Measurements from ENCODE around the gene CUTA. TPM values are rescaled to one million over a fixed set of nuclear protein-coding genes. Genes with fewer than 3 reads are reported as not detected.

CUTA gene, protein sequence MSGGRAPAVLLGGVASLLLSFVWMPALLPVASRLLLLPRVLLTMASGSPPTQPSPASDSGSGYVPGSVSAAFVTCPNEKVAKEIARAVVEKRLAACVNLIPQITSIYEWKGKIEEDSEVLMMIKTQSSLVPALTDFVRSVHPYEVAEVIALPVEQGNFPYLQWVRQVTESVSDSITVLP
- total RNA-seq (2014; rRNA removed; shearing (Covaris generic)): 300 and 321 TPM in 2 replicates

DNA sequence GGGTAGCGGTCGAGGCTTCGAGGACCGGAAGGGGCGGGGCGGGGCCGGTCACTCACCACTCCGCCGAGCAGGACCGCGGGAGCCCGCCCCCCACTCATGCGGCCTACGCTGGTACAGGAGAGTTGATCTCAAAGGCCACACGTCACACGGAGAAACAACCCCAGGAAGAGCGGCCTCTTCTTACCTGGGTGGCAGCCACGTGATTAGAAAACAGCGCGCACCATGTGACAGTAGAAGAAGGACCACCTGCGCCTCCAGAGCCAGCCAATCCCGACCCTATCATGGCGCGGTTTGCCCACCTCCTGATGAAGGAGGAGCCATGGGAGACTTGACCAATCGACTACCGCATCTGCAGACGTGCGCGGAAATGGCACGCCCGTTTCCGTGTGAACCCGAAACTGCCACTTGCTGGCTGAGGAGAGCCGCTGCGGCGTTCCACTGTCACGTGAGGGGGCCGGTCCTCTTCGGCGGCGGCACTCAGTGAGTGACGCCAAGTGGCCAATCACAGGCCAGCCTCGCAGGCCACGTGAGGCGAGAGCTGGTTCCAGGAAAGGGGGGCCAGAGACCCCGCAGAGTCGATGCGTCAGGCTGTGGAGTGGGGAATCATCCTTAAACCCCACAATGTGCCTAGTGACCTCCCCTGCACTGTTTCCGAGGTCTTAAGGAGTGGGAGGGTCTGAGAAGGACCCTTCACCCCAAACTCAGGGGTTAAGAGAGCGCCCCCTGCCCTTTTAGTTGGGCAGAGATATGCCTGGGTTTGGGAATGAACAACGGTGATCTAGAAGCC, at the start of gene CUTA:
Gene CUTA (minus strand): TSS at position 205 of the 787 bp plus-strand sequence. CDS start 107 bp downstream, at position 98.
- DNase-seq (ENCODE audit: low spot score): peak; percentile 99

DNA sequence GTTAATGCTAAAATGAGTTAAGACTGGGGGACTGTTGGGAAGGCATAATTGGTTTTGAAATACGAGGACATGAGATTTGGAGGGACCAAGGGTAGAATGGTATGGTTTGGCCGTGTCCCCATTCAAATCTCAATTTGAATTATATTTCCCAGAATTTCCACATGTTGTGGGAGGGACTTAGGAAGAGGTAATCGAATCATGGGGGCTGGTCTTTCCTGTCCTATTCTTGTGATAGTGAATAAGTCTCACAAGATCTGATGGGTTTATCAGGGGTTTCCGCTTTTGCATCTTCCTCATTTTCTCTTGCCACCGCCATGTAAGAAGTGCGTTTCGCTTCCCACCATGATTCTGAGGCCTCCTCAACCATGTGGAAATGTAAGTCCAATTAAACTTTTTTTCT, 49.2 kb upstream of the CUTA start:
- no peak for DNase-seq (ENCODE audit: low spot score)

DNA sequence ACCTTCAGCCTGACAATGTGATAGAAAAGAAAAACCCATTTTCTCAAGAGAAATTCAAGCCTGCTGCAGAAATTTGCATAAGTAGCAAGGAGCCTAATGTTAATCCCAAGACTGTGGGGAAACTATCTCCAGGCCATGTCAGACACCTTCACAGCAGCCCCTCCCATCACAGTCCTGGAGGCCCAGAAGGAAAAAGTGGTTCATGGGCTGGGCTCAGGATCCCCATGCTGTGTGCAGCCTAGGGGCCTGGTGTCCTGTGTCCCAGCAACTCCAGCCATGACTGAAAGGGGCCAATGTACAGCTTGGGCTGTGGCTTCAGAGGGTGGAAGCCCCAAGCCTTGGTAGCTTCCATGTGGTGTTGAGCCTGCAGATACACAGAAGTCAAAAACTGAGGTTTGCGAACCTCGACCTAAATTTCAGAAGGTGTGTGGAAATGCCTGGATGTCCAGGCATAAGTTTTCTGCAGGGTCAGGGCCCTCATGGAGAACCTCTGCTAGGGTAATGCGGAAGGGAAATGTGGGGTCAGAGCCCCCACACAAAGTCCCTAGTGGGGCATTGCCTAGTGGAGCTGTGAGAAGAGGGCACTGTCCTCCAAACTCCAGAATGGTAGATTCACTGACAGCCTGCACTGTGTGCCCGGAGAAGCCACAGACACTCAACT, 48.3 kb upstream of the CUTA start:
- no peak for DNase-seq (ENCODE audit: low spot score)

DNA sequence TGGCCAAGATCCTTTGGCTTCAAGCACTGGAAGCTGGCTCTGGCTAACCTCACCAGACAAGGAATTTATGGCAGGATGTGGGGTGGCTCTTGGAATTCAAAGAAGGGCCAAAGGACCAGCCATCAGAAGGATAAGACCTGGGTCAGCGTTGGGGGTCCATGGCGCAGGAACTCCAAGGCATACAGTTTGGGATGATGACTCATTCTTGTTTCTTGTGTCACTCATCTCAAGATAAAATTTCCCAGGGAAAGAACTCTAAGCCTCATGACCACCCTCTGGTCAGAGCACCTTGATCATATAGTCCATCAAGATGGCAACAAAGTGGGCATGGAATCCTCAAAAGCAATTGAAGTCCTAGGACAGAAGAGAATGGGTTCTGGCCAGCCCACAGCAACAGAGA, 41.3 kb upstream of the CUTA start:
- DNase-seq (ENCODE audit: low spot score): no peak

DNA sequence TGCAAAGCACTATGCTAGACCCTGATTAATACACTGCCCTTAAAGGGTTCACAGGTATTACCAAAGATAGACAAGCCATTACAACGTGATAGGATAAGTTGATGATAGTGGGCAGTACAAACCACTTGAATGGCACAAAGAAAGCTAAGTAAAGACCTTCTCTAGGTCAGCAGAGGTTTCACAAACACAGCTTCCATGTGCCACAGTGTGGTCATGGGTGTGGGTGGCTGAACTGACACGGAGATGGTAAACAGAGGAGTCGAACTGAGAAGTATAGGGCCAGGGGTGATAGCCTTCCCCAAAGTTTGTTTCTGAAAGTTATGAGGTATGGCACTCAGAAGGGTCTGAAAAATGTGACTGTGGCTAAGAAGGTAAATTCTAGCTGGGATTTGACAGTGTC, 40.8 kb upstream of the CUTA start:
- no peak for DNase-seq (ENCODE audit: low spot score)

DNA sequence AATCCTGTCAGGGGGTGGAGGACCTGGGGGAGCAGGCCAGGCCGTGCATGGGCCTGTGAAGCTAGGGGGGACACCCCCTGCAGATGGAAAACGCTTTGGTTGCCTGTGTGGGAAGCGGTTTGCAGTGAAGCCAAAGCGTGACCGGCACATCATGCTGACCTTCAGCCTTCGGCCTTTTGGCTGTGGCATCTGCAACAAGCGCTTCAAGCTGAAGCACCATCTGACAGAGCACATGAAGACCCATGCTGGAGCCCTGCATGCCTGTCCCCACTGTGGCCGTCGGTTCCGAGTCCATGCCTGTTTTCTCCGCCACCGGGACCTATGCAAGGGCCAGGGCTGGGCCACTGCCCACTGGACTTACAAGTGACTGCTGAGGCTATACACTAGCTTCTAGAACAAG, 38.2 kb upstream of the CUTA start:
- no peak for DNase-seq (ENCODE audit: low spot score)

DNA sequence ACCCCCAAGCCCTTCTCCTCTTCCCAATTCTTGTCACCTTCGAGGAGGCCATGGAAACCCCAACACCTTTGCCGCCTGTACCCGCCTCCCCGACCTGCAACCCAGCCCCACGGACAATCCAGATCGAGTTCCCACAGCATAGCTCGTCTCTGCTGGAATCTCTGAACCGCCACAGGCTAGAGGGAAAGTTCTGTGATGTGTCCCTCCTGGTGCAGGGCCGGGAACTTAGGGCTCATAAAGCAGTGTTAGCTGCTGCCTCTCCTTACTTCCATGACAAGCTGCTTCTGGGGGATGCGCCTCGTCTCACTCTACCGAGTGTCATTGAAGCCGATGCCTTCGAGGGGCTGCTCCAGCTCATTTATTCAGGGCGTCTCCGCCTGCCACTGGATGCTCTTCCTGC, 37.1 kb upstream of the CUTA start:
- no peak for DNase-seq (ENCODE audit: low spot score)

DNA sequence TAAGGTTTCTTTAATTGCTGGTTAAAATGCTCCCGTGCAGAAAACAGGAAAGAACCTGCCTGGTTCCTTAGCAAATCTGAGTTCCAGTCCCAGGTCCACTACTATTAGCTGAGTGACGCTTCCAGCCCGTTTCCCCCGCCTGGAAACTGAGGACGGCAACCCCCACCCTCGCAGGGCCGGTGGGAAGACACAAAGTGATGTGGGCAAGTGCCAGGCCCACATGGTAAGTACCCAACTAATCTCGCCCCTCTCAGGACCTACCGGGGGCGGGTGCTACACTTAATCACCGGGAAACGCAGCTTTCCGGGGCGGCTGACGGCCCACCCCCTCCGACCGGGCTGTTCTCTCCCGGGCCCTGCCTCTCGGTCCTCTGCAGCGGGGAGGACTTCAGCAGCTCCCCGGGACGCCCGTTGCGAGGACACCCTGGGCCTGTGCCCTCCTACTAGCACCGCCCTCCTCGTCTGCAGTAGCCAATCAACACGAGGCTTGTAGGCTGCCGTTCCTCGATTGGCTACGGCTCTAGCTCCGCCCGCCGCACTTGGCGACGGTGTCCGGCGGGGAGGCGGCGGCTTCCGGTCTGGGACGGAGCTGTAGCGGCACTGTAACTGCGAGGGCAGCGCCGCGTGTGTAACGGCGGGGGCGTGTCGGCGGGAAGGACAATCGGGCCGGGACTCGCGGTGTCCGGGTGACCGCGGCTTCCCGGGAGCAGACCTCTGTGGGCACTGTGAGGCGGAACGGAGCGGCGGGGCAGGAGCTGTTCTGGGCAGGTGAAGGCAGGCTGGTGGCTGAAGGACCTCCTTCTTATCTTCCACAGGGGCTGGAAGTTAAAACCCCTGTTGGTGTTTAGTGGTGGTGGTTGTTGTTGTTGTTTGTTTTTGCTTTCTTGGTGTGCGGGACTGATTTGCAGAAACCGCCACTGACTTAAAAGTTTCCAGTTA, 36.4 kb upstream of the CUTA start, which contains the start of gene ZBTB9:
Gene ZBTB9 (plus strand): TSS at position 568 of the 938 bp plus-strand sequence. CDS start 525 bp downstream, outside the sequence.
- peak; percentile 97 for DNase-seq (ENCODE audit: low spot score)

DNA sequence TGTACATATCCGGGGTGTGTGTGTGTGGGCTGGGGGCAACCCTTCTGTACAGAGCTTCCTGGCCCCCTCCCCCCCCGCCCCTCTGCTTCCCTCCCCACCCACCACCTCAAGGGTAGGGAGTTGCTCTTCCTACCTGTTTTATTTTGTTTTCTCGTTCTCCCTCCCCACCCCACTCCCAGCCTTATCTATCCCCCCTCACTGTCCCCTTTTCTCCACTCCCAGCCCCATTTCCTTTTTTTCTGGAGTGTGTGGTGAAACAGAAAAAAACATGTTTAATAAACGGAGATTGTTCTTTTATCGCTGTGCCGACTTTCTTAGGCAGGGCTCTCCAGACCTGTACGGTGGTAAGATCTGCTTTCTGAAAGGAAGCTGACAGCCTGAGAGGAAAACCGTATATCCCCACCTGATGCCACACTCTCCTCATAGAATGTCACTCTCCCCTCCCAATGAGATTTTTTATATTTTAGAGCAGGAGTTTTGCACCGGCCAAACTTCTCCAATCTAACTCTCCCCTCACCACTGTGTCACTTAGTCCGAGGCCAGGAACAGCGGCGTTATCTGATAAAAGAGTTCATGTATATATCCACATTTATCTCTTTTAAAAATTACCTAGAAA, 35.6 kb upstream of the CUTA start:
- DNase-seq (ENCODE audit: low spot score): peak; percentile 13

DNA sequence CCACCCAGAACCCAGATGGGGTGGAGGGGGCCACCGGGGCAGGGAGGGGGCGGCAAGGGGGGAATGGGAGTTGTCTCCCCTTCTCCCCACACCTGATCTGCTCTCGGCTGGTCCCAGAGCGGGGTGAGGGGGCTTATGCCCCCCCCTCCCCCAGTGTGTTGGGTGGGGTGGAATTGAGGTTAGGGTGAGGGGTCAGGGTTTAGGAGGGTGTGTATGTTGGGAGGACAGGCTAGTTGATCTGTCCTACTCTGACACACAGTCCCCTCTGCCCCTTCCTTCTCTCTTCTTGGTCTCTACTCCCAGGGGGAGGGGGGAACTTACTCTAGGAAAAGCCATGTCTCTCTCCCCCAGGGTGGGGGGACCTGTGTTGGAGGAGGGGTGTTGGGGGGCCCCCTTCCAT, 34.6 kb upstream of the CUTA start:
- no peak for DNase-seq (ENCODE audit: low spot score)

DNA sequence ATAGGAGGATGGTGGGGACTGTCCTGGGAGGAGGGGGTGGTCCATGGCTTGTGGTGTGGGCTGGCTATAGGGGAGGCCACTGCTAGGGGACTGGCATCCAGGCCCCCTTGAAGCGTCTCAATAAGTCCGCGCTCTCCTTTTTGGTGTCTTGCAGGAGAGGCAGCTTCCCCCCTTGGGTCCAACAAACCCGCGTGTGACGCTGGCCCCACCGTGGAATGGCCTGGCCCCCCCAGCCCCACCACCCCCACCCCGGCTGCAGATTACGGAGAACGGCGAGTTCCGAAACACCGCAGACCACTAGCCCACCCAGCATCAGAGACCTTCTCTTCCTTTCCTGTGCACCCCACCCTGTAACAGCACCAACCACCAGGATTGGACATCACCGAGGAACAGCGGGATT, 33.7 kb upstream of the CUTA start:
- DNase-seq (ENCODE audit: low spot score): no peak

DNA sequence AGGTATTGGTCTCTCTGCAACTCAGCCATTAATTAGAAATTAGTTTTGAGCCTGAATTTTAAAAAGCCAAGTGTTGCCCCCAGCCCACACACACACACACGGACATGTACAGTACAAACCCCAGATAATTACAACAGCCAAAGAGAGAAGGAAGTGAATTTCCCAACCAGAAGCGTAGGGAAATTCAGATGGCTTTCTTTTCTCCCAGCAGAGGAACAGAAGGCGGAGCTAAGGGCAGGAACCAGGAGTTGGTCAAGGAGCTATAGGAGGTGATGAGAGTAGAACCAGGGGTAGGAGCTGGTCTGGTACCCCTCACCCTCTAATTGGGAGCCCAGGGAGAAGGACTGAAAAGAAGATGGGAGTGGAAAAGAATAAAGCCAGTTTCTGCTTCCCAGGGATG, 32.5 kb upstream of the CUTA start:
- DNase-seq (ENCODE audit: low spot score): no peak

DNA sequence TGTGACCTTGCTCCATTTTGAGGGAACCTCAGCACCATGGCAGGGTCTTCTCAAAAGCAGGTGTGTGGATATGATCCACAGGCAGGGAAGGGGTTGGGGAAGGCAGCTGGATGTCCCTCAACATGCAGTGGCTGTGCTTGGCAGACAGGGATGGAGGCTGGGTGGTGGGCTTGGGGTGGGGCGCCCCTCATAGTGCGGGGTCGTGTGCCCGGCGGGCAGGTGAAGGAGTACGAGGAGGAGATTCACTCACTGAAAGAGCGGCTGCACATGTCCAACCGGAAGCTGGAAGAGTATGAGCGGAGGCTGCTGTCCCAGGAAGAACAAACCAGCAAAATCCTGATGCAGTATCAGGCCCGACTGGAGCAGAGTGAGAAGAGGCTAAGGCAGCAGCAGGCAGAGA, 28.4 kb upstream of the CUTA start:
- DNase-seq (ENCODE audit: low spot score): no peak

DNA sequence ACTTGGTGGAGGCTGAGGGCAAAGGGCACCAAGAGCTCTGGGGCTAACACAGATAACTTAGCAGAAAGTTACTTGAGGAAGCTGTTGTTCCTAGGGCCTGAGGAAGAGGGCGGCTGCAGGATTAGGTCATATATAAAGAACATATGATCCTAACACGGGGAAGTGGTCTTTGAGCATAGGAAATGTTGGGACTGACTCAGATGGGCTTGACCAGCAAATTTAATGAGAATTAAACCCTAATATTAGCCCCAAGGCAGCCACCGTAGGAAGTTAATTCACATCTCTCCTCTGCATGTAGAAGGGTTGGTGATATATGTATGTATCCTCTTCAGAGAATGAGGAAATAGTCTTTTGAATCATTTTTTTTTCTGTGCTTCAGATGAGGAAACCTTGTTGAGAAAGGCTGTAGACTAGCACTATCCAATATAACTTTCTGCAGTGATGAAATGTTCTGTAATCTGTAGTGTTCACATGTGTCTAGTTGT, 27.3 kb upstream of the CUTA start:
- DNase-seq (ENCODE audit: low spot score): no peak

DNA sequence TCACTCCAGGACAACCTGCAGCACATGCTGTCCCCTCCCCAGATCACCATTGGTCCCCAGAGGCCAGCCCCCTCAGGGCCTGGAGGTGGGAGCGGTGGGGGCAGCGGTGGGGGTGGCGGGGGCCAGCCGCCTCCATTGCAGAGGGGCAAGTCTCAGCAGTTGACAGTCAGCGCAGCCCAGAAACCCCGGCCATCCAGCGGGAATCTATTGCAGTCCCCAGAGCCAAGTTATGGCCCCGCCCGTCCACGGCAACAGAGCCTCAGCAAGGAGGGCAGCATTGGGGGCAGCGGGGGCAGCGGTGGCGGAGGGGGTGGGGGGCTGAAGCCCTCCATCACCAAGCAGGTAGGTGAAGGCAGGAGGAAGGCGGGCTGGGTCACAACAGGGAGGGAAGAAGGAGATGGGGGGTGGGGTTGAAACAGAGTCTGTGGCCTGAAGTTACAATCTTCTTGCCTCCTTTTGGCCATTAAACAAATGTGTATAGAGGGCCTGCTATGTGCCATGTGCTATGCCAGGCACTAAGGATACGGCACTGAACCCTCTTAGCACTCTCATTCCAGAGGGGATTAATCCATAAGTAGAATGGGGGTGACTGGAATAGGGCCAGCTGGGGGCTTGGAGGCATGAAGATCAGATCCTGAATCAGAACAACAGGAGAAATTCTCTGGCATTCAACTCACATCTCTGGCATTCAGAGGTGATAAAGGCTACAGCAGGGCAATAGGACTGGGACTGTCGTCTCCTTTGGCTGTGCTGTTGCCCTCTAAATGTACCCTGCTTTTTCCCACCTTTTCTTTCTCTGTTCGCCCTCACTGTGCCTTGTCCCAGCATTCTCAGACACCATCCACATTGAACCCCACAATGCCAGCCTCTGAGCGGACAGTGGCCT, 26.0 kb upstream of the CUTA start:
- no peak for DNase-seq (ENCODE audit: low spot score)

DNA sequence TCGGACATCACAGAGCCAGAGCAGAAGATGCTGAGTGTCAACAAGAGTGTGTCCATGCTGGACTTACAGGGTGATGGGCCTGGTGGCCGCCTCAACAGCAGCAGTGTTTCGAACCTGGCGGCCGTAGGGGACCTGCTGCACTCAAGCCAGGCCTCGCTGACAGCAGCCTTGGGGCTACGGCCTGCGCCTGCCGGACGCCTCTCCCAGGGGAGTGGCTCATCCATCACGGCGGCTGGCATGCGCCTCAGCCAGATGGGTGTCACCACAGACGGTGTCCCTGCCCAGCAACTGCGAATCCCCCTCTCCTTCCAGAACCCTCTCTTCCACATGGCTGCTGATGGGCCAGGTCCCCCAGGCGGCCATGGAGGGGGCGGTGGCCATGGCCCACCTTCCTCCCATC, 25.1 kb upstream of the CUTA start:
- no peak for DNase-seq (ENCODE audit: low spot score)

DNA sequence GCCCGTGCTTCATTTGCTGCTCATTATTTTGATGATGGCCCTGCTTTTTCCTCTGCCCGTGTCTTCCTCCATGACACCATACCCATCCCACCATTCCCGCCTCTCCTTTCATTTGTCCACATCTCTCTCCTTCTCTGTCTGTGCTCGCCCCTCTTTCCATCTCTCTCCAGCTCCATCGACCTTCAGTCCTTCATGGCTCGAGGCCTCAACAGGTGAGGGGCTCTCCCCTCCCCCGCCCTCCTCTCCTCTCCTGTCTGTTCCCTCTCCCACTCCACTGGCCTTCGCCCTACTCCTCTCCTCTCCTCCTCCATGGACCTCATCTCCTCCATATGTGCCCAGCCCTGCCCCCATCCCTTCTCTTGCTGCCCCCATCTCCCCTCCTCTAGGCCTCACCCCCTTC, 24.4 kb upstream of the CUTA start:
- no peak for DNase-seq (ENCODE audit: low spot score)

DNA sequence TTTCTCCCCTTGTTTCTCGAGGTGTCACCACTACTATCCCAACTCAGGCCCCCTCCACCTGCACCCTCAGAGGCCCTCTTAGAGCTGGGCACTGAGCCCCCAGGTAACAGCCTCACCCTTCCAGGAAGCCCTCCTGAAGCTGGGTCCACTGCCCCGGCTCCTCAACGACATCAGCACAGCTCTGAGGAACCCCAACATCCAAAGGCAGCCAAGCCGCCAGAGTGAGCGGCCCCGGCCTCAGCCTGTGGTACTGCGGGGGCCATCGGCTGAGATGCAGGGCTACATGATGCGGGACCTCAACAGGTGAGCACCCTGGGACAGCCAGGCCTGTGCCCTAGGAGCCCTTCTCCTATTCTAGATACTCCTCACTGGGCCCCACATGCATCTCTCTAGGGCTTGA, 23.6 kb upstream of the CUTA start:
- DNase-seq (ENCODE audit: low spot score): no peak

DNA sequence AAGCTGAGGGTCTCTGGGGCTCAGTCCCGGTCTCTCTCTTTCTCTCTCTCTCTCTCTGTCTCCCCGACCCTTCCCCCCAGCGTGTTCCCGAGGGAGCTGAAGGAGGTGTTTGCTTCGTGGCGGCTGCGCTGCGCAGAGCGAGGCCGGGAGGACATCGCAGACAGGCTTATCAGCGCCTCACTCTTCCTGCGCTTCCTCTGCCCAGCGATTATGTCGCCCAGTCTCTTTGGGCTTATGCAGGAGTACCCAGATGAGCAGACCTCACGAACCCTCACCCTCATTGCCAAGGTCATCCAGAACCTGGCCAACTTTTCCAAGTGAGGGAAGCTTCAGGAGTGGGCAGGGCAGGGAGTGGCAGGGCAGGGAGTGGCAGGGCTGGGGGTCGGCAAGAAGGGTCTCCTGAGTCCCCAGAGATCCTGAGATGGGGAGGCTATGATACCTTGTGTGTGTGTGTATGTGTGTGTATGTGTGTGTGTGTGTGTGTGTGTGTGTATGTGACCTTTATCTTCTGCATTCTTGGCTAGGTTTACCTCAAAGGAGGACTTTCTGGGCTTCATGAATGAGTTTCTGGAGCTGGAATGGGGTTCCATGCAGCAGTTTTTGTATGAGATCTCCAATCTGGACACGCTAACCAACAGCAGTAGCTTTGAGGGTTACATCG, 22.9 kb upstream of the CUTA start:
- no peak for DNase-seq (ENCODE audit: low spot score)

Data from HT-29 (cell line).